CD1c-positive myeloid dendritic cell (primary cell): Measurements from ENCODE around the gene CDCA8.
"Not testable (repeated sequence)": the region's sequence is repeated elsewhere in the genome, so short reads cannot be mapped to it uniquely, and the experiment has no call there.

ENCODE experiments used
- DNase-seq: peaks from one replicate; pipeline ENCODE4 v3.0.0-alpha.2; 2016; ENCODE audit errors: extremely low spot score

CDCA8 gene

DNA sequence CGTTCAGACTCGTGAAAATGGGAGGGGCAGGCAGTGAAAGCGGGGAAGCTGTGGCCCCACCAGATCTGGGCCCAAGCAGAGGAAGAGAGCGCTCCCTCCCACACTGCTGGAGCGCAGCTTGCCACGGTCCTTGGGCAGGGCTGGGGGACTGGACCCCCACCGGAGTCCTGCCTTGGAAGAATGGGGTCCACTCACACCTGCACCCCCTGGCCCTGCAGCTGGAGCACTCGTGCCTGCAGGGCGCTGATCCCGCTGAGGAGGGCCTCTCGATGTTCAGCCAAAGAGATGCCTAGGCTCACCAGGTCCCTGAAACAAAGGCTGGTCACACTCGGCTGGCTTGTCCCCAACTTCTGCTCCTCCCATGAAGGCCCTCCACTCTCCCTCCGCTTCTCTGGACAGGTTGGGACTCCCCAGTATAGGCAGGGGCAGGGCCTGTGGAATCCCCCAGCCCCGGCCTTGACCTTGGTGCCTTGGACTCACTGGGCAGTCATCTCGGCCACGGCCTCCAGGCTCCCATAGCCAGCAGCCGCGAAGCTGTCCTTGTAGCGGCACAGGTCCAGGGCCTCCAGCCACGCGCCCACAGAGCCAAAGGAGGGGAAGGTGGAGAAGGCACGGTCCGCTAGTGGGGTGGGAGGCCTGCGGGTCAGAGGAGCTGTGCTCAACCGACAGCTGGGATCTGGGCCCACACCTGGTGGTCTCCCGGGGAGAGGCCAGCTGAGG lies 26.0 kb downstream of the CDCA8 start:
- no peak for DNase-seq

DNA sequence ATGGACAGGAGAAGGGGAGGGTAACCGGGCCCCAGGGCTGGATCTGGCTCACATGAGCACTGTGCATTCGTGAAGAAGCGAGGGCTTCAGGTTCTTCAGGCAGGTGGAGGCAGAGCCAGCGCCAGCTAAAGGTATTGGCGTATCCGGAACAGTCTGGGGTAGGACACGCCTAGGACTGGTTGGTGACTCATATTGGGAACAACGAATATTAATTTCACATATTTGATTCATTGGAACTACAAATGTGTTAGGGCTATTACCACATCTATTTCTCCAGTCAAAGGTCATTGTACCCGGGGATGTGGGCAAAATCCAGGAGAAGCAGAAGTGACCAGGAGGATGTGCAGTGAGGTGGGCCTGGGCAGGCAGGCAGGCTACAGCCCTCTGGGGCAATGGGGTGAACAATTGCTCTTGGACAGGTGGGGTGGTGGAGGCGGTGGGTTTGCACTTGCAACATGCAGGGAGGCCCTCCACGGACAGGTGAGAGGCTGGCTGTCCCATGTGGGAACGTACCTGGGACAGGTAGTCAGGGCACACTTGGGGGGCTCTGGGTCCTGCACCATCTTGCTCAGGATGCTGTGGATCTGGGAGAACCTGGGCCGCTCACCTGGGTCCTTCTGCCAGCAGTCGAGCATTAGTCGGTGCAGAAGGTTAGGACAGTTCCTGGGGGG lies 26.7 kb downstream of the CDCA8 start:
- no peak for DNase-seq

DNA sequence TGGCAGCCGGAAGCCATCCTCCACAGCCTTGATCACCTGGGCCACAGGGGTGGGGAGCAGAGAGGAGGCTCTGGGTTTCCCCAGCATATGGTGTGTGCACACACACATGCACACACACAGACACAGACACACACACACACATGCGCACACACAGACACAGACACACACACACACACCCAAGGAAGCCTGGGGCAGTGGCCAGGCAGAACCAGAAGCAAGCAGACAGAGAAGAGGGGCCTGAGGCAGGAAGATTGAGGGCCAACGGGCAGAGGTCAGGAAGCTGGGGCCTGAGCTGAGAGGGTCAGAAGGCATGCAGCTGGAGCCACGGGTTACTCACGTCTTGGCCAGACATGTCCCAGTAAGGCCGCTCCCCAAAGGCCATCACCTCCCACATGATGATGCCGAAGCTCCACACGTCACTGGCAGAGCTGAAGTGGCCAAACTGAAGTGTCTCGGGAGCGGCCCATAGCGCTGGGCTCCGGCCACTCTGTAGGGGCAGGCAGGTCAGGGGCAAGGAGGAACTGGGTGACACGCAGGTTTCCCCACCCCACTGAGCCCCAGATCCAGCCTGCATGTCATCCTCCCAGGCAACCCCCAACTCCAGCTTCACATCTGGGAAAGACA lies 27.4 kb downstream of the CDCA8 start:
- DNase-seq = no peak

DNA sequence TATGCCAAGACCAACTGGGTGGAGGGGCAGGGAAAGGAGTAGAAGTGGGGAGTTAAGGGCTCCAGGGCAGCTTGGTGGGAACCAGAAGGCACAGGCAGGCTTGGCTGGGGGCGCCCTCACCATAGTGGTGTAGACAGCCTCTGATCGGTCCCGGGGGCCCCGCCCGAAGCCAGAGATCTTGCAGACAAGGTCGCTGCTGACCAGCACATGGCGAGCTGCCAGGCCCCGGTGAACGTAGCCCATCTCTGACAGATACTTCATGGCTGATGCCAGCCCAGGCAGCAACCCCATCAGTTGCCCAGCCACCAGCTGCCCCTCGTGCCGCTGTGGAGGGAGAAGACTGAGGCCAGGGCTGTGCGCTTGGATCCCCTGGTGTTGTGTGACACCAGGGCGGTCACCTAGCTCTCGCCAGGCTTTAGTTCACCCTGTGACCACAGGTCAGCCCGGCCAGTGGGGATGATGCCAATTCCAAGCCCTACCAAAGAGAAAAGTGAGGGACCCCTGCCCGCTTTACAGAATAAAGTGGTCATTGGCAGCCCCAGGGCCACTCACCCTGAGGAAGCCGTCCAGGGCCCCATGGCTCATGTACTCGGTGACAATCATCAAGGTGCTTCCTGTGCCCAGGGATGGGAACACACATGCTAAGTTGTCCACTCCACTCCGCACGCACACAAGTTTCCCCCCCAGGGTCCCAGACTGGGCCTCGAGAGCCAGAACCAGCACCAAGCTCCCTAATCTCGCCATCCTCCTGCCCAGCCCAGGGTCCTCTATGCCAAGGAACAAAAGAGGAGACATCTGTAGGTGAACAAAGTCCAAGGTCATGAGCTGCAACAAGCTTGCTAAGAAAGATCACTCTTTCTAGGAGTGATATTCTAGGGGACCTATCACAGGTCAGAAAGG lies 28.2 kb downstream of the CDCA8 start:
- DNase-seq = no peak

DNA sequence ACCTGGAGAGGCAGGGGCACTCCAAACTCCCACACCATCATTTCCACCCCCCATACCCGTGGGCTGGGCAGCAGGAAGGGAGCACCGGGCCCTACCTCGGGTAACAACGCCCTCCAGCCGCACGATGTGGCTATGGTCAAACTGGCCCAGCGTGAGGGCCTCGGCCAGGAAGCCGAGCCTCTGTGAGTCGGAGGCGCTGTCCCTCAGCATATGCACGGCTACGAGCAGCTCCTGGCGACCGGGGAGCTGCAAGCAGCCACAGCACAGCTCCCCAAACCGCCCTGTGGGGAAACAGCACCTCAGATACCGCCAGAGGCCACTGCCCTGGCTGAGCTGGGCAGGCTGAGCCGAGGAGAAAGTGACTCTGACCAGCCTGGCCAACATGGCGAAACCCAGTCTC lies 29.2 kb downstream of the CDCA8 start:
- no peak for DNase-seq

DNA sequence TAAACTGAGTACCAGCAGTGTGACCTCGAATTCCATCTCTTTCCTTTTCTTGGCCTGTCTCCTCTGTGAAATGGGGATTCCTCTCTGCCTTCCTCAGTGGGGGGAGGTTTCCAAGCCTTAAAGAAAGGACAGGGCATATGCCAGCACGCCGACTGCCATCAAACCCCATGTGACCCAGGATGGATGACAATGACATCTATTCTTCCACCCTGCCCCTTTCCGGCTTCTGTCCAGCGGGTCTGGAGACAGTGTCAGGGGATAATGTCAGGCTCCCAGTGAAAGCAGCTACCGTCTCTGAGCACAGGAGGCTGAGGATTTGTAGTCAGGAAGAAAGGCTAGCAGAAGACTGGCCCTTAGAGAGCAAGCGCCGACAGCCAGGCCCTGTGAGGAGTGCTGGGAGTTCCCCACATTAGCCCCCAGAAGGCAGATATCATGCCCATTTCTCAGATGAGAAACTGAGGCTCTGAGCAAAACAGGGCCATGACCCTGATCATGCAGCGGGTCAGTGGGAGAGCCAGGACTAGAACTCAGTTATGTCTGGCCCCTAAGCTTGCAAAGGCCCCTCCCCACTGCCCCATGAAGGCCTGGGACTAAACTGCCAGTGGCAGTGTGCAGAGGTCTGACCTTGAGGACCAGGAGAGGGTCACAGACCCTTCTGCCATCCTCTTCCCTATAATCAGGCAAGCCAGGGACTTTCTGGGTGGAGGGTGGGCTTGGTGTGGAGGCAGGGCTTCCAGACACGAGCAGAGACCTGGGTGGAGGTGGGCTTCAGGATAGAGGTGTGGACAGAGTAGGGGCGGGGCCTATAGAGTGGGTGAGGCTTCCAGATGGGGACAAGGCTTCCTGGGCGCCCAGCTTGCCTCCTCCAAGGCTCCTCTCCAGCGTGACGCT lies 30.1 kb downstream of the CDCA8 start:
- no peak for DNase-seq

DNA sequence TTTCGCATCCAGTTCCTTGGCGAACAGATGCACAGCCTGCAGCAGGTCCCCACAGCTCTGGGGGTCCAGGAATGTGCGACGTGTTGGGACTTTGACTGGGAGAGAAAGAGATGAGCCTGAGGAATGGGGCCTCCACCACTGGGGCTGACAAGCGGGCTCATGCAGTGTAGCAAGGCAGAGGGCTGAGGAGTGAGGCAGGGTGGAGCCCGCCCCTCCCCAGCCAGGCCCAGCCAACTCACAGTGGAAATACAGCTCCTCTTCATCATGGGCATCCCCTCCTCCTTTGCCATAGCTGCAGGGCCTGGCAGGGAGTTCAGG lies 30.7 kb downstream of the CDCA8 start:
- DNase-seq = no peak

DNA sequence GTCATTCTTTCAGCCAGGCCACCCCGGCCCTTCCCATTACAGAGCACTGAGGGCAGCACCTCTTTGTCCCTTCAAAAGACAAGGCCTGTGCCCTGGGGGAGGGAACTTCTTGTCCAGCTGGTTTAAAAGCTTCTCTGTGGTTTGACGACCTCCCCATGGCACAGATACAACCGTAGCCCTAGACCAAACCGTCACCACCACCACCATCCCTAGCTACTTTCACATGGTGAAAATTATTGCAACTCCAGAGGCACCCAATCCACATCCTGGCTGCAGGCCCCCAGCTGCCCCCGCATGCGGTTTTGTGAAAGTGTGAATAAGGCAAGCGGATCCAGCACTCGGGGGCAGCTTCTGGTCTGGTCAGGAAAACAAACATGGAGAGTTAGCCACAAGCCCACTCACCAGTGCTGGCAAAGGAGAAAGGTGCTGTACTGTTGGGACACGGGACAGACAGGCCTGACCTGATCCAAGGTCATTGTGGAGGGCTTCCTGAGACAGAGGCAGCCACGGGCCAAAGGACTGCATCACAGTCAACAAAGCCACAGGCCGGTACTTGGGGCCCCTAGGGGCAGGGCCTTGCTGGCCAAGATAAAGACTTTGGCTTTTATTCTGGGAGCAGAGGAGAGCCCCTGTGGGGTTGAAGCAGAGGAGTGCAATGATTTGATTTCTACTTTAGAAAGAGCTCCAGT lies 31.2 kb downstream of the CDCA8 start:
- DNase-seq = no peak

DNA sequence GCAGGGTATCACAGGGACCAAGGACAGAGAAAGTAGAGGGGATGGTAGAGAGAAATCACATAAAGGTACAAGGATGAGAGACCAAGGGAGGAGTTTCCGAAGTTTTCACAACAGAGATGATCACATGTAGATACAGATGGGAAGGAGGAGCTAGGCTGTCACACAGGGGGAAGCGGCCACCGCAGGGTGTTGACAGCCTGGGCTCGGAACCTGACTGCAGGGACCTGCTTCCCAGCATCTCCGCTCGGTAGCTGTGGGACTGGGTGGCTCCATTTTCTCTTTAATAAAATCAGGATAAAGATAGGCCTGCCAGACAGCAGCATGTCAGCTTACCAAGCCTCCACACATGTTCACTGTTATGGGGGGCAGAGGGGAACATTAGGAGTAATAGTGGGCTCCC lies 32.3 kb downstream of the CDCA8 start:
- no peak for DNase-seq

DNA sequence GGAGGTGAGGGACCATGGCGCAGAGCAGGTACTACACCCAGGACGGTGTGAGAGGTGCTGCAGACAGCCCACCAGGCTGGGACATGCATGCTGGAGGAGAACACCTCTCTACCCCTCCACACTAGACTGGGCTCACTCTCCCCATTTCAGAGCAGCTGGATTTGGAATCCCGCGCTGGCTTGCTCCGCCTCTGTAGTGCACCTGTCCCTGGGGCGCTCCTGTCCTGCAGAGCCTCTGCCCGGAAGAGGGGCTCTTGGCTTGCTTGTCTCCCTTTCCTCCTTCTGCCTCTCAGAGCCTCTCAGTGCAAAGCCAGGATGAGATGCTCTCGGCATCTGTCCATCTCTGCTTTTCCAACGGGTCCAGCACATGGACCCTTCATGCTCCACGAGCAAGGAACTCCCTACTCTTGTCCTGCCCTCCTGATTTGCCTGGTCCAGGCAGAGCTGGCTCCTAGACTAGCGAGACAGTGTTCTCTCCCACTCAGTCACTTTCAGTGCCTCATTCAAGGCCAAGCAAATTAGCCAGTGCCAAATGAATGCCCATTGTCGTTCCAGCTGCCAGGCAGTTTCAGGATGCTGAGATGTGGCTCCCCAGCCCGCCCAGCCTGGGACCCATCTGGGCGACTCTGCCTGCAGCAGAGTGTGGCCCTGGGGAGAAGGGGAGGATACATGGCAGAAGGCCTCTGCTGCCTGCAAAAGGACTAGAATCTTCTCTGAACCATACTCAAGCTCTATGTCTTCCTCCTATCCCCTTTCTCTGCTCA lies 33.7 kb downstream of the CDCA8 start:
- no peak for DNase-seq

DNA sequence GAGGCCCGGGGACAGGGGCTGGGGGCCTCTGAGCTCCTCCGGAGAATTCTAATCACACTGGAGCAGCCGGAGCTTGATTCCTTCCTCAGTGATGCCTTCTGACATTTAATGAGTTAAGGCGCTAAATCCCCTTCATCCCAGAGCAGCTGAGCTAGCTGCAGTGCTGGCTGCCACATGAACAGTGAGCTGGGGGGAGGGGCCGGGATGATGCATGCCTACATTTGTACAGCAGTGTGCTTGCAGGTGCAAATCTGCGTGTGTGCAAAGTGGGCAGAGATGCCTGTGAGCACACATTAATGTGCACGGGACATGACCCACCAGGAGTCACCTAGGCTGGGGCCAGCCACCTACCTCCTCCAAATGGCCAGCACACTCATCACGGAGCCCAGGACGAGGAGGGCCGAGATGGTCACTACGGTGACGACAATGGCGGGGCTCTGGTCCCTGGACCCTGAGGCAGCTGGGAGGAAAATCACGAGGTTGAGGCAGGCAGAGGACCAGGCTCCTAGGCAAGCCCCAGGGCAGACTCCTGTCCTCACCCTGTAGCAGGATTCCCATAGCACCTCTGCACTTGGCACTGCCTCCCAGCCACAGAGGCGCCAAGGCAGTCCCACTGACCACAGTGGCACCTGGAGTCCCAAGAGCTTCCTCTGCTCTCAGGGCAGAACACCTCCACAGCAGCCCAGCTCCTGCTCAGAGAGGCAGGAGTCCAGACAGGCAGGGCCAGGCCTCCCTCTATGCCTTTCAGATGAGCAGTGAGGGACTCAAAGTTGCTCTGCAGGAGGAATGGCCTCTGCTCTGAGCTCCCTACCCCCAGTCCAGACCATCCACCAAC lies 34.7 kb downstream of the CDCA8 start:
- no peak for DNase-seq

DNA sequence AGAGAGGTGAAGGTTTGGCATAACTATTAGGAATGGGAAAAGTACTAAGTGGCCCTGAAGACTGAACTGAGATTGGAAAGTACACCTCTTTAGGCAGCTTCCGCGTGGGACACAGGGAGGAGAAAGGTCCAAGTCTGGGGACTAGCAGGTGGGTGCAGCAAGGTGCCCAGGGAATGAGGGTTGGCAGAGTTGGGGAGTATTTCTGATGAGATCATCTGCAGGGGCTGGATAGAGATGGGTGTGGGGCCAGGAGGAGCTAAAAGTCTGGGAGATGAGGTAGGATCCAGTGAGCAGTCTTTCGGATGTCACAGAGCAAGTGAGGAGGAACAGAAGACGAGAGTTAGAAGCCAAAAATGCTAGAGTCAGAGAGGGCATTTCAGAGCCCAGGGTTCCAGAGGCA lies 36.1 kb downstream of the CDCA8 start:
- no peak for DNase-seq

DNA sequence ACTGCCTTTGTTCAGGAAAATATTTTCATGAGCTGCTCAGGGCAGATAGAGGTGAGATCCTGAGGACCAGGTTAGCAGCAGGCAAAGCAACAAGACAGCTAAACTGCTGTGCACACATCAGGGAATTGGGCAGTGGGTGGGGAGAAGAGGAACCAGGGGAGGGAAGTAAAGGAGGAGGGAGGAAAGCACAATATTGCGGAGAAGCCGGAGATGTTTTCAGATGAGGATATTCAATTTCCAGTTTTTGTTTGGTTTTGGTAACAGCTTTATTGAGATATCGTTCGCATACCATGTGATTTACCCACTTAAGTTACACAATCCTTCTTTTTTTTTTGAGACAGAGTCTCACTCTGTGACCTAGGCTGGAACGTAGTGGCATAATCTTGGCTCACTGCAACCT lies 38.1 kb downstream of the CDCA8 start:
- peak; percentile 21 for DNase-seq

DNA sequence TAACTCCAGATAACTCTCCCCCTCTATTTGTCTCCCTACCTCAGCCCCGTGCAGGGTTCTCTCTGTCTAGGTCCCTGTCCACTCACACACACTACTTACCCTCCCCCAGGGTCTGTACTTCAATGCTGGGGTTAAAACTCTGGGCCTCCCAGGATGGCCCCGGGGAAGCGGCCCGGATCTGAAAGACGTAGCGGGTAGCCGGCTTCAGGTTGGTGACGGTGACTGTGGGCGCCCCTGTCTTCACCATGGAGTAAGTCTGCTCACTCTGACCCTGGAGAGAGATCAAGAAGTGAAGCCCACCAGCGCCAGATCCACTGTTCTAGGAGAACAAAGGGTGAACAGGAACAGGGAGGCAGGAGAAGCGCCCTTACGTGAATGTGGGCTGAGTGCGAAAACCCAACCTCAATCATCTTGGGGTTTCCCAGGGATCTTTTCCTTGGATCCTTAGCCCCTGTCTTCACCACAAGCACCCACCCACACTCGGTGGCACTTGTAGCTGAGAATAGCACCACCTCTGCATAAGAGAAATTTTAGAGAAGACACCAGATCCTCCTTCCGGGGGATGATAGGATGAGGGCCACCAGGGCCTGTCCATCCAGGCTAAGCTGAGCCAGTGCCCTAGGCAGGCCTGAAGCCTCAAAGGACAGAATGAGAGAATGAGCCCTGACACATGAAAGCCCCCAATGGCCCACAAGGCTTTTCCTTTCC lies 39.1 kb downstream of the CDCA8 start:
- no peak for DNase-seq

DNA sequence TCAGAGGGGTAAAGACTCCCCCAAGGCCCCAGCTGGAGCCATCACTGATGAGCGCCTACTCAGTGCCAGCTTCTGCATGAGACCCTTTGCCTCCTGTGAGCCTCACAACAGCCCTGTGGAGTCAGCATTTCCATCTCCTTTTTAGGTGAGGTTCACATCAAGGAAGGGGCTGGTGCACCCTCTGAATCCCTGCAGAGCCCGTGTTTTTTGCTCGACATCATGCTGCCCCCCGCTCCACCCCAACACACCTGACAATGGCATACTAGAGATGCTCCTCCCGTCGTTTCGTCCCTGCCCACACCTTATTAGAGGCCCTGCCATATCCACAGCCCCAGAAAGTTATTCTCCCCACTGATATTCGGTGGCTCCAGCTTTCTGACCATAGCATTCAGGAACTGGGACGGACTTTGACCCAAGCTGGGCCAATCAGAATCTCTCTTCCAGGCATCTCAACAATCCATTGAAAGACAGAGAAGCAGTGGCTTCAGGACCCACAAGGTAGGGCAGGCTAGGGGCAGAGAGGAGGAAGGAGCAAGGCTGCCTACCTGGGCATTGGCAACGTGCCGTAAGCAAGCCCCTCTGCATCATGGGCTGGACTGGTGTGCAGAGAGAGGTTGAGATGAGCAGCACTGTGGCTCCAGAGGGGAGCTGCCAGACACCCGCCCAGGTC lies 39.9 kb downstream of the CDCA8 start:
- no peak for DNase-seq

DNA sequence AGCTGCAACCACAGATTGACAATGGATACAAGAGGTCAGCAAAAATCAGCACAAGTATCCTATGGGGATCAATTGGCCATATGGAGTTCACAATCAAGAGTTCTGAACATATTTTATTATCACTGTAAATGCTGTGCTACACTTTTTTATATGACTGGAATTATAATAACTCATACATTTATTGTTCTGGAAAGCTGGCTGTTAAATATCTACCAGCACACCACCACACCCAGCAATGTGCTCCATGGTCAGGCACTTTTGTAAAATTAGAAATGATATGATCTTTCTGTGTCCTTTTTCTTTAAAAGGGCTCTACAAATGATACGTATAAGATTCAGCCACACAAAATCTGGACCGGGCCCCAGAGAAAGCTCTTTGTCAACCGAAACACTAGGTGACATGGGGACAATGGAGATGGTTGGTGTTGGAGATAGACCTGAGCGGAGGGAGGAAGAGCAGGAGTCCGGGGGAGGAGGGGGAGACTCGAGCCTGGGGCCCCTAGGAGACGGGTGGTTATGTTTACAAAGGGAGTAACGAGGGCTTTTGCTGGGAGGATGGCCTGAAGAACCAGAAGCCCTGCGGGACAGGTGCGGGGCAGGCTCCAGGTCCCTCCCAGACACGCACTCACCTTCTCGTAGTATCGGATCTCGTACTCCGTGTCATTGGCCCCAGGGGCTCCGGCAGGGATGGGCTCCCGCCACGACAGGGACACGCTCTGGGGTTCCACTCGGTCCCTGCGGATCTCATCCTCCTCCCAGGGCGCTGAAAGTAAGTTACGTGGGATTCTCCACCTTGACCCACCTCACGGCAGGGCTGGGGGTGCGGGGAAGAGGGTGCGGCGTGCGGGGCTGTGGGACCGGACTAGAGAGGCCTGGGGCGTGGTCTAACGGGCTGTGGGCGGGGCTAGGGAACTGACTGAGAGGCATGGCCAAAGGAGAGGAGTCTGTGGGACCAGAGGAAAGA lies 42.6 kb downstream of the CDCA8 start:
- no peak for DNase-seq

DNA sequence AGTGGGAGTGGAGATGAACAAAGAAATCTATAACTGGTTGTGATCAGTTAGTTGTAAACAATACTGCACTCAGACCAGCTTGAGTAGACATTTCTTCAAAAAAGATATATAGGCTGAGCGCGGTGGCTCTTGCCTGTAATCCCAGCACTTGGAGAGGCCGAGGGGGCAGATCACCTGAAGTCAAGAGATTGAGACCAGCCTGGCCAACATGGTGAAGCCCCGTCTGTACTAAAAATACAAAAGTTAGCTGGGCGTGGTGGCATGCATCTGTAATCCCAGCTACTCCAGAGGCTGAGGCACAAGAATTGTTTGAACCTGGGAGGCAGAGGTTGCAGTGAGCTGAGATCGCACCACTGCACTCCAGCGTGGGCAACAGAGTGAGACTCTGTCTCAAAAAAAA lies 45.7 kb downstream of the CDCA8 start:
- not testable (repeated sequence) for DNase-seq
